ENCODE measurements around the gene PEF1.

DNA sequence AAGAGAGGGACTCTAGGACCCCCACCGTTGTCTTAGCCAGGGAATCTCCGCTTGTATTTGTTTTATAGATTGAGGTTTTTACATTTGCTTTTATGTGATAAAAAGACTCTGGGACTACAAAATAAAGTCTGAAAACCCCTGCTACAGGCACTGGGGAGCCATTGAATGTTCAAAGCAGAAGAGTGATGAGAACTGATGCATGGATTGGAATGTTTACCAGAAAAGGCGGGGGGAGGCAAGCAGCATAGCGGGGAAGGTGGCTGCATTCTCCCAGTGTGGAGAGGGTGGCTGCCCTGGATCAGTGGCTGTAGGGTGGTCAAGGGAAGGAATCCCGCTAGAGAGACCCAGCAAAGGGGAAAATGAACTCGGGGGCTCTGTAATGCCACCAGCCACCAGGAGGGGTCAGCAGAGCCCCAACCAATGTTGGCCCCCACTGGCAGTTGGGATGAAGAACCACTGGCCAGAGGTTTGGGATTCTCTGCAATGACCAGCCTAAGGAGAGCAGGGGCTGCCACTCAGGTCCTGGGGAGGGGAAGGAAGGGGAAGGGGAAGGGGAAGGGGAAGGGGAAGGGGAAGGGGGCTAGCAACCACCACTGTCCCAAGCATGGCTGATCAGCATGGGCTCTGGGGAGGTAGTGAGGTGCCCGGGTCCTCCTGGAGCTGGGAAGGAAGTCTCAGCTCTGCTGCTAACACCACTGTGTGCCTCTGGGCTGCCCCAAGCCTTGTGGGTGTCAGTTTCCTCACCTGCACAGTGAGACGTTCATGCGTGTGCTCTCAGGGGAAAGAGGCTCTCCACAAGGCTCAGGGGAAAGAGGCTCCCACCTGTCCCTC is 19.2 kb upstream of the PEF1 start:
- TF ChIP-seq, protein P1, sequence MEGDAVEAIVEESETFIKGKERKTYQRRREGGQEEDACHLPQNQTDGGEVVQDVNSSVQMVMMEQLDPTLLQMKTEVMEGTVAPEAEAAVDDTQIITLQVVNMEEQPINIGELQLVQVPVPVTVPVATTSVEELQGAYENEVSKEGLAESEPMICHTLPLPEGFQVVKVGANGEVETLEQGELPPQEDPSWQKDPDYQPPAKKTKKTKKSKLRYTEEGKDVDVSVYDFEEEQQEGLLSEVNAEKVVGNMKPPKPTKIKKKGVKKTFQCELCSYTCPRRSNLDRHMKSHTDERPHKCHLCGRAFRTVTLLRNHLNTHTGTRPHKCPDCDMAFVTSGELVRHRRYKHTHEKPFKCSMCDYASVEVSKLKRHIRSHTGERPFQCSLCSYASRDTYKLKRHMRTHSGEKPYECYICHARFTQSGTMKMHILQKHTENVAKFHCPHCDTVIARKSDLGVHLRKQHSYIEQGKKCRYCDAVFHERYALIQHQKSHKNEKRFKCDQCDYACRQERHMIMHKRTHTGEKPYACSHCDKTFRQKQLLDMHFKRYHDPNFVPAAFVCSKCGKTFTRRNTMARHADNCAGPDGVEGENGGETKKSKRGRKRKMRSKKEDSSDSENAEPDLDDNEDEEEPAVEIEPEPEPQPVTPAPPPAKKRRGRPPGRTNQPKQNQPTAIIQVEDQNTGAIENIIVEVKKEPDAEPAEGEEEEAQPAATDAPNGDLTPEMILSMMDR (conservative IDR thresholded peaks at IDR 0.05; ENCODE audit: low read depth, low read length) = peak; percentile 93
- TF ChIP-seq EZH2phosphoT487 (IDR thresholded peaks at IDR 0.05; ENCODE audit: borderline replicate concordance, low read length) (no peak), EZH2 (IDR thresholded peaks at IDR 0.05; ENCODE audit: low read length, unreplicated experiment) (no peak)
